WTC11 (cell line): Measurements from ENCODE around the gene ANGPTL4. TPM values are rescaled to one million over a fixed set of nuclear protein-coding genes. Genes with fewer than 3 reads are reported as not detected.

Source experiments
- ATAC-seq: fragments of 200-7000 bp; cut with Tn5 transposase; 2 replicates; pipeline ENCODE4 v1.10.0; 2021; ENCODE audit warnings: mild to moderate bottlenecking, moderate library complexity
- CTCF ChIA-PET: fragments of 300-600 bp; sonication (Branson Sonifier 250); formaldehyde crosslinking; loops from one replicate; lab custom pipeline; 2021; ENCODE audit warnings: antibody characterized with exemption; lab: Charles Lee
- POLR2A ChIA-PET: fragments of 350-600 bp; sonication (Branson Sonifier 250); formaldehyde crosslinking; loops from one replicate; lab custom pipeline; 2021; ENCODE audit warnings: antibody characterized with exemption; lab: Charles Lee
- DNase-seq: peaks from one replicate; pipeline ENCODE4 v3.0.0; 2021; ENCODE audit warnings: low spot score
- H3K27ac Mint-ChIP-seq: 2 replicates; pipeline ENCODE4 v1.8.0; 2021; ENCODE audit warnings: mixed read lengths
- H3K27me3 Mint-ChIP-seq: 2 replicates; pipeline ENCODE4 v1.8.0; 2021; ENCODE audit warnings: low read depth, mild to moderate bottlenecking, moderate library complexity, mixed read lengths
- H3K36me3 Mint-ChIP-seq: 2 replicates; pipeline ENCODE4 v1.8.0; 2021; ENCODE audit warnings: mixed read lengths
- H3K4me1 Mint-ChIP-seq: 2 replicates; pipeline ENCODE4 v1.8.0; 2022; ENCODE audit warnings: mixed read lengths
- H3K4me3 Mint-ChIP-seq: 2 replicates; pipeline ENCODE4 v1.8.0; 2021; ENCODE audit warnings: mild to moderate bottlenecking, moderate library complexity, mixed read lengths
- H3K9me3 Mint-ChIP-seq: 2 replicates; pipeline ENCODE4 v1.8.0; 2021; ENCODE audit warnings: mixed read lengths
- AR ChIP-seq: fragments of 250-450 bp; sonication (Bioruptor Pico); IDR thresholded peaks from 2 replicates; pipeline ENCODE4 v1.9.0; 2021; ENCODE audit warnings: mild to moderate bottlenecking
- ARID4B ChIP-seq: sonication (generic); formaldehyde crosslinking; IDR thresholded peaks from 2 replicates; pipeline ENCODE4 v1.8.0; 2023; ENCODE audit warnings: missing genetic modification reagents, mild to moderate bottlenecking, borderline replicate concordance
- ATF1 ChIP-seq: sonication (generic); formaldehyde crosslinking; IDR thresholded peaks from 2 replicates; pipeline ENCODE4 v1.8.1; 2023; ENCODE audit warnings: mild to moderate bottlenecking, moderate library complexity, missing genetic modification reagents
- CBFB ChIP-seq: sonication (generic); formaldehyde crosslinking; IDR thresholded peaks from 2 replicates; pipeline ENCODE4 v1.8.1; 2022; ENCODE audit warnings: mild to moderate bottlenecking, low read depth, missing genetic modification reagents
- CDX4 ChIP-seq: fragments of 250-450 bp; sonication (Bioruptor Pico); IDR thresholded peaks from 2 replicates; pipeline ENCODE4 v1.9.0; 2021; ENCODE audit warnings: moderate library complexity, mild to moderate bottlenecking, inconsistent platforms, borderline replicate concordance
- CREM ChIP-seq: sonication (generic); formaldehyde crosslinking; IDR thresholded peaks from 2 replicates; pipeline ENCODE4 v1.8.1; 2022; ENCODE audit warnings: mild to moderate bottlenecking, missing genetic modification reagents, moderate library complexity
- E2F1 ChIP-seq: sonication (generic); formaldehyde crosslinking; IDR thresholded peaks from 2 replicates; pipeline ENCODE4 v1.8.0; 2022; ENCODE audit warnings: mild to moderate bottlenecking, missing genetic modification reagents
- E2F4 ChIP-seq: sonication (generic); formaldehyde crosslinking; IDR thresholded peaks from 2 replicates; pipeline ENCODE4 v1.8.1; 2022; ENCODE audit warnings: low read depth, mild to moderate bottlenecking, moderate library complexity, missing genetic modification reagents, borderline replicate concordance
- ELF4 ChIP-seq: sonication (generic); formaldehyde crosslinking; IDR thresholded peaks from 2 replicates; pipeline ENCODE4 v1.8.1; 2022; ENCODE audit warnings: low read depth, mild to moderate bottlenecking, moderate library complexity, missing genetic modification reagents
- FOXJ3 ChIP-seq: sonication (generic); formaldehyde crosslinking; IDR thresholded peaks from 2 replicates; pipeline ENCODE4 v1.9.0; 2021; ENCODE audit warnings: missing genetic modification reagents, mild to moderate bottlenecking, borderline replicate concordance
- GABPB1 ChIP-seq: sonication (generic); formaldehyde crosslinking; IDR thresholded peaks from 2 replicates; pipeline ENCODE4 v1.8.1; 2023; ENCODE audit warnings: mild to moderate bottlenecking, missing genetic modification reagents
- IRF1 ChIP-seq: sonication (generic); formaldehyde crosslinking; IDR thresholded peaks from 2 replicates; pipeline ENCODE4 v1.8.0; 2023; ENCODE audit warnings: missing genetic modification reagents
- JUN ChIP-seq: sonication (generic); formaldehyde crosslinking; IDR thresholded peaks from 2 replicates; pipeline ENCODE4 v1.8.0; 2023; ENCODE audit warnings: mild to moderate bottlenecking, missing genetic modification reagents
- NFE2L1 ChIP-seq: sonication (generic); formaldehyde crosslinking; IDR thresholded peaks from 2 replicates; pipeline ENCODE4 v1.8.1; 2023; ENCODE audit warnings: missing genetic modification reagents
- RORB ChIP-seq: fragments of 250-450 bp; sonication (Bioruptor Pico); IDR thresholded peaks from 2 replicates; pipeline ENCODE4 v1.9.0; 2021; ENCODE audit warnings: mild to moderate bottlenecking
- TCF7 ChIP-seq: sonication (generic); formaldehyde crosslinking; IDR thresholded peaks from 2 replicates; pipeline ENCODE4 v1.8.0; 2022; ENCODE audit warnings: mild to moderate bottlenecking, low read depth, missing genetic modification reagents, moderate library complexity
- TP53 ChIP-seq: sonication (generic); formaldehyde crosslinking; IDR thresholded peaks from 2 replicates; pipeline ENCODE4 v1.8.1; 2023; ENCODE audit warnings: mild to moderate bottlenecking, missing genetic modification reagents
- USF2 ChIP-seq: sonication (generic); formaldehyde crosslinking; IDR thresholded peaks from 2 replicates; pipeline ENCODE4 v1.8.1; 2023; ENCODE audit warnings: mild to moderate bottlenecking, missing genetic modification reagents, moderate library complexity
- ZBTB43 ChIP-seq: sonication (generic); formaldehyde crosslinking; IDR thresholded peaks from 2 replicates; pipeline ENCODE4 v1.8.1; 2023; ENCODE audit warnings: mild to moderate bottlenecking, missing genetic modification reagents
- ZNF121 ChIP-seq: sonication (generic); formaldehyde crosslinking; IDR thresholded peaks from 2 replicates; pipeline ENCODE4 v1.8.0; 2023; ENCODE audit warnings: missing genetic modification reagents
- total RNA-seq: library from RNA; stranded (reverse); gene quantifications from 3 replicates; pipeline ENCODE4 v1.2.3, GENCODE V29; 2021

Gene ANGPTL4
- total RNA-seq, 1 experiment from 2014 or later, result 1.0 TPM

GRCh38 chr19:8355631-8356402 is 8.1 kb upstream of the ANGPTL4 start (continued):
- TF ChIP-seq AR (CRISPR knock-in tag) (no peak), FOXJ3 (CRISPR knock-in tag) (no peak), TP53 (CRISPR knock-in tag) (no peak), CDX4 (CRISPR knock-in tag) (no peak), CBFB (CRISPR knock-in tag) (no peak), E2F1 (CRISPR knock-in tag) (no peak), CREM (CRISPR knock-in tag) (no peak), ZNF121 (CRISPR knock-in tag) (no peak), ZBTB43 (no peak), NFE2L1 (no peak), E2F4 (CRISPR knock-in tag) (no peak), USF2 (CRISPR knock-in tag) (no peak)

GRCh38 chr19:8357007-8357521 is 6.9 kb upstream of the ANGPTL4 start:
- ATAC-seq, result no peak
- peaks cover 14% of the 10 kb centered on the region for H3K27me3 Mint-ChIP-seq
- ChIA-PET POLR2A (no interaction called here), CTCF (interaction anchor here (0.6 kb wide), 1 partner anchor 191 kb away, joined by 3 read pairs; no protein-coding TSS in a partner anchor)
- TF ChIP-seq ELF4 (CRISPR knock-in tag) (no peak), RORB (CRISPR knock-in tag) (no peak), ARID4B (CRISPR knock-in tag) (no peak), GABPB1 (CRISPR knock-in tag) (peak; percentile 55; the same call in 1 of the 2 replicates), ATF1 (CRISPR knock-in tag) (no peak), TCF7 (no peak), IRF1 (CRISPR knock-in tag) (no peak), JUN (no peak)
- H3K4me1 Mint-ChIP-seq, result peaks cover 6% of the 10 kb centered on the region
- peaks cover 7% of the 10 kb centered on the region for H3K9me3 Mint-ChIP-seq
- no peak overlapping the region for H3K4me3 Mint-ChIP-seq
- DNase-seq, result no peak
- H3K27ac Mint-ChIP-seq, result no peak overlapping the region
- no peaks in the 10 kb centered on the region for H3K36me3 Mint-ChIP-seq
